CD4-positive, CD25-positive, alpha-beta regulatory T cell (primary cell): Measurements from ENCODE around the gene CCL1. TPM values are rescaled to one million over a fixed set of nuclear protein-coding genes. Genes with fewer than 3 reads are reported as not detected.
A peak's percentile ranks its signal among the peaks of the same experiment; 100 is the strongest.

Experiments used
- ATAC-seq, 2 donors: fragments of 150-1000 bp; cut with Tn5 transposase; one replicate each; pipeline ENCODE4 v1.10.0; 2021; ENCODE audit warnings: low read depth in 2 of 2, moderate number of reproducible peaks in 2 of 2, moderate library complexity in 1 of 2
- DNase-seq, 3 donors: peaks; one replicate each; pipeline versions ENCODE4 v3.0.0 to v3.0.0-alpha.2; 2012 to 2022; ENCODE audit warnings: mixed read lengths in 1 of 3
- H3K27ac ChIP-seq: one replicate; pipeline ENCODE4 v1.7.0; 2013; ENCODE audit warnings: mild to moderate bottlenecking, low read length; ENCODE audit not compliant: insufficient read depth, poor library complexity, severe bottlenecking
- H3K27me3 ChIP-seq: one replicate; pipeline ENCODE4 v1.7.0; 2013; ENCODE audit warnings: low read length; ENCODE audit not compliant: control insufficient read depth, insufficient read depth
- H3K36me3 ChIP-seq: one replicate; pipeline ENCODE4 v1.7.0; 2013; ENCODE audit warnings: mild to moderate bottlenecking, low read length, moderate library complexity; ENCODE audit not compliant: control insufficient read depth, insufficient read depth
- H3K4me1 ChIP-seq: 2 replicates; pipeline ENCODE4 v1.7.0; 2013; ENCODE audit warnings: mild to moderate bottlenecking, low read length; ENCODE audit not compliant: insufficient read depth, control insufficient read depth, poor library complexity, severe bottlenecking
- H3K4me3 ChIP-seq: one replicate; pipeline ENCODE4 v1.7.0; 2013; ENCODE audit warnings: low read depth, mild to moderate bottlenecking, low read length, moderate library complexity
- H3K9me3 ChIP-seq, 2 experiments: 1 replicate in 1 of 2; 2 replicates in 1 of 2; pipeline ENCODE4 v1.7.0; 2013; ENCODE audit warnings: low read length in 2 of 2, mild to moderate bottlenecking in 1 of 2, moderate library complexity in 1 of 2; ENCODE audit not compliant: control insufficient read depth in 2 of 2
- H3K27ac Mint-ChIP-seq, 3 donors: one replicate each; pipeline ENCODE4 v1.8.0; 2020 to 2022; ENCODE audit warnings: mild to moderate bottlenecking in 3 of 3, mixed read lengths in 3 of 3, moderate library complexity in 2 of 3
- H3K27me3 Mint-ChIP-seq: one replicate; pipeline ENCODE4 v1.8.0; 2022; ENCODE audit warnings: mild to moderate bottlenecking, mixed read lengths
- H3K36me3 Mint-ChIP-seq: one replicate; pipeline ENCODE4 v1.8.0; 2020; ENCODE audit warnings: mixed read lengths
- H3K4me1 Mint-ChIP-seq, 4 donors: one replicate each; pipeline ENCODE4 v1.8.0; 2020 to 2022; ENCODE audit warnings: mixed read lengths in 4 of 4, mild to moderate bottlenecking in 1 of 4
- H3K4me3 Mint-ChIP-seq, 4 donors: one replicate each; pipeline ENCODE4 v1.8.0; 2020 to 2022; ENCODE audit warnings: mild to moderate bottlenecking in 4 of 4, mixed read lengths in 4 of 4, moderate library complexity in 3 of 4
- H3K9me3 Mint-ChIP-seq, 7 donors: one replicate each; pipeline ENCODE4 v1.8.0; 2020 to 2022; ENCODE audit warnings: mixed read lengths in 7 of 7, mild to moderate bottlenecking in 3 of 7, moderate library complexity in 2 of 7
- polyA plus RNA-seq, 4 donors: library from polyadenylated mRNA; unstranded; fragments of 300-500 nt; fragmentation: Illumina TruSeq; gene quantifications; one replicate each; pipeline ENCODE4 v1.2.3, GENCODE V29; 2021
- total RNA-seq: library from RNA; stranded (reverse); gene quantifications from one replicate; pipeline ENCODE4 v1.2.3, GENCODE V29; 2022

The CCL1 gene
- total and polyA plus RNA-seq, 5 donors from 2014 or later, result not detected

GRCh38 chr17:34400301-34400931 lies 37.4 kb upstream of the CCL1 start:
- Mint-ChIP-seq H3K4me1 (no peaks in the 10 kb centered on the region), H3K4me3 (no peak overlapping the region), H3K36me3 (no peaks in the 10 kb centered on the region), H3K9me3 (peaks cover 0 to 3% (median 0%) of the 10 kb centered on the region in 7 donors), H3K27ac (no peak overlapping the region), H3K27me3 (peaks cover 5% of the 10 kb centered on the region)
- Histone ChIP-seq H3K9me3 (no peaks in the 10 kb centered on the region), H3K27me3 (peaks cover 10% of the 10 kb centered on the region), H3K4me1 (no peaks in the 10 kb centered on the region), H3K4me3 (no peak overlapping the region), H3K36me3 (no peaks in the 10 kb centered on the region), H3K27ac (no peak overlapping the region)
- DNase-seq, result peak in 1 of 3 donors; percentile 9
- ATAC-seq, result no peak

DNA sequence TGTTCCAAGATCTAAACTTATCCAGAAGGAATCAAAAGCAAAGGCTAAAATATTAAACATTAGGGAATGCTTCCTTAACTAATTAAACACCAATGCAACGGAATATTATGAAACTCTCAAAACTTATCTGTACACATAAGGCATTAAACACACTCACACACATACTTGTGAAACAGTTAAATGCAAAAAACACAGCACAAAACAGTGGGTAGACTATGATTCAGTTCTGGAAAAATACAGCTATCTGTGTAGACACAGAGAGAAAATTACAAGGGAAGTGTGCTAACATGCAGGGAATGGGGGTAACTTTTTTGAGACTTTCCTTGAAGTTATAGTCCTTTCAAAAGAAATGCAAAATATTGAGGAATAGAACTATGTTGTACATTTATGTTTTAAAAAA lies 36.7 kb upstream of the CCL1 start:
- Histone ChIP-seq H3K27ac (no peak overlapping the region), H3K27me3 (peaks cover 10% of the 10 kb centered on the region), H3K4me3 (no peak overlapping the region), H3K9me3 (no peaks in the 10 kb centered on the region), H3K36me3 (no peaks in the 10 kb centered on the region), H3K4me1 (no peaks in the 10 kb centered on the region)
- Mint-ChIP-seq H3K4me3 (no peak overlapping the region), H3K36me3 (no peaks in the 10 kb centered on the region), H3K9me3 (peaks cover 0 to 3% (median 0%) of the 10 kb centered on the region in 7 donors), H3K27me3 (peaks cover 5% of the 10 kb centered on the region), H3K27ac (no peak overlapping the region), H3K4me1 (no peaks in the 10 kb centered on the region)
- DNase-seq (no peak), ATAC-seq (no peak)

GRCh38 chr17:34398990-34399389 lies 36.0 kb upstream of the CCL1 start:
- DNase-seq, result no peak
- H3K9me3 ChIP-seq, result no peaks in the 10 kb centered on the region
- H3K27me3 Mint-ChIP-seq, result peaks cover 6% of the 10 kb centered on the region
- no peak overlapping the region for H3K27ac Mint-ChIP-seq
- peaks cover 10% of the 10 kb centered on the region for H3K27me3 ChIP-seq
- H3K36me3 ChIP-seq, result no peaks in the 10 kb centered on the region
- no peaks in the 10 kb centered on the region for H3K4me1 Mint-ChIP-seq
- H3K4me3 ChIP-seq, result no peak overlapping the region
- H3K27ac ChIP-seq, result no peak overlapping the region
- peaks cover 0 to 3% (median 0%) of the 10 kb centered on the region in 7 donors for H3K9me3 Mint-ChIP-seq
- no peak overlapping the region for H3K4me3 Mint-ChIP-seq
- H3K36me3 Mint-ChIP-seq, result no peaks in the 10 kb centered on the region
- H3K4me1 ChIP-seq, result no peaks in the 10 kb centered on the region
- no peak for ATAC-seq

- Mint-ChIP-seq H3K9me3 (peaks cover 0 to 4% (median 0%) of the 10 kb centered on the region in 7 donors), H3K27me3 (peaks cover 12% of the 10 kb centered on the region), H3K27ac (no peak overlapping the region), H3K4me1 (no peaks in the 10 kb centered on the region), H3K4me3 (no peak overlapping the region), H3K36me3 (no peaks in the 10 kb centered on the region)
- no peak overlapping the region for H3K27ac ChIP-seq
- ATAC-seq (no peak), DNase-seq (no peak)
- no peak overlapping the region for H3K4me3 ChIP-seq
- no peaks in the 10 kb centered on the region for H3K4me1 ChIP-seq
- no peaks in the 10 kb centered on the region for H3K36me3 ChIP-seq
- peaks cover 10% of the 10 kb centered on the region for H3K27me3 ChIP-seq
- no peaks in the 10 kb centered on the region for H3K9me3 ChIP-seq
Observed at GRCh38 chr17:34397265-34397664, 34.2 kb upstream of the CCL1 start.

DNA sequence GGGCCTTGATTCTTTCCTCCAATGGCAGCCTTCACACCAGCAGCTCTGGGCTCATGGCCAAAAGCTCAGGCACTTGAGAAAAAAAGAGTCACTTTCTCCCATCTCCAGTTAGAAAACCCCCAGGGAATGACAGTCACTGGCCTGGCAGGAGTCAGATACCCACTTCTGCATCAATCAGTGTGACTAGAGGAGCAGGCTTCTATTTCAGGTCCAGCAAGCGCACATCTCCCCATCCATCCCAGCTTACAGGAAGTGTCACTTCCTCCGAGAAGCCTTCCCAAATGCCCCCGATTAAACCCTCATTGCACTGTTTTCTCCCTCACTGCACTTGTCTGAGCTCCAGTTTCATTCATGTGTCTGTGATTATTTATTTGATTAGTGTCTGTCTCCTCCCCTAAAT lies 30.4 kb upstream of the CCL1 start:
- Mint-ChIP-seq H3K4me3 (no peak overlapping the region), H3K4me1 (peaks cover 0 to 2% (median 0%) of the 10 kb centered on the region in 4 donors), H3K27me3 (peaks cover 20% of the 10 kb centered on the region), H3K36me3 (no peaks in the 10 kb centered on the region), H3K27ac (no peak overlapping the region), H3K9me3 (peaks cover 0 to 6% (median 0%) of the 10 kb centered on the region in 7 donors)
- ATAC-seq (no peak), DNase-seq (no peak)
- no peak overlapping the region for H3K27ac ChIP-seq
- H3K4me1 ChIP-seq, result no peaks in the 10 kb centered on the region
- no peaks in the 10 kb centered on the region for H3K36me3 ChIP-seq
- H3K4me3 ChIP-seq, result no peak overlapping the region
- peaks cover 10% of the 10 kb centered on the region for H3K27me3 ChIP-seq
- no peaks in the 10 kb centered on the region for H3K9me3 ChIP-seq

DNA sequence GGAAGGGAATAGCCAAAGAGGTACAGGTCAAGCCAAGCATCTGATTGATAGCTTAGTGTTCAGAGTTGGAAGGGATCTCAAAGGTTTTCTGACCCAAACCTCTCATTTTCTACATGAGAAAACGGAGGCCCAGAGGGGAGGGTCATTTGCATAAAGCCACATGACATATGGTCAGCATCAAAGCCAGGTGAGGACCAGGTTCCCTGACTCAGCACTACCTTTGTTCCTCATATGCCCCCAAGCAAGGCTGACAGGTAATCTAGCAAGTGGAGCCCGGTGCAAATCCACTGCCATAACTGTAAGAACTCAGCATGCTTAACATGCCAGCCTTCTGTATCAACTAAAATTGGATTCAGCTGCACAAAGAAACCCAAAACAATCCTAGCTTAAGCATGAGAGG lies 28.2 kb upstream of the CCL1 start:
- Mint-ChIP-seq H3K27ac (peak overlapping the region in 1 of 3 donors; percentile 30), H3K4me1 (peaks cover 0 to 3% (median 0%) of the 10 kb centered on the region in 4 donors), H3K36me3 (no peaks in the 10 kb centered on the region), H3K27me3 (peaks cover 27% of the 10 kb centered on the region), H3K4me3 (no peak overlapping the region), H3K9me3 (peaks cover 0 to 4% (median 0%) of the 10 kb centered on the region in 7 donors)
- Histone ChIP-seq H3K9me3 (no peaks in the 10 kb centered on the region), H3K4me3 (no peak overlapping the region), H3K27me3 (peaks cover 3% of the 10 kb centered on the region), H3K36me3 (no peaks in the 10 kb centered on the region), H3K4me1 (no peaks in the 10 kb centered on the region), H3K27ac (no peak overlapping the region)
- ATAC-seq, result no peak
- DNase-seq, result no peak

- Mint-ChIP-seq H3K9me3 (peaks cover 0 to 4% (median 0%) of the 10 kb centered on the region in 7 donors), H3K4me3 (no peak overlapping the region), H3K27ac (peak overlapping the region in 1 of 3 donors; percentile 30), H3K27me3 (peaks cover 29% of the 10 kb centered on the region), H3K36me3 (no peaks in the 10 kb centered on the region), H3K4me1 (peaks cover 0 to 3% (median 0%) of the 10 kb centered on the region in 4 donors)
- Histone ChIP-seq H3K27ac (no peak overlapping the region), H3K4me1 (no peaks in the 10 kb centered on the region), H3K36me3 (no peaks in the 10 kb centered on the region), H3K9me3 (no peaks in the 10 kb centered on the region), H3K27me3 (no peaks in the 10 kb centered on the region), H3K4me3 (no peak overlapping the region)
- DNase-seq (no peak), ATAC-seq (no peak)
Observed at GRCh38 chr17:34390649-34391048, 27.6 kb upstream of the CCL1 start.

DNA sequence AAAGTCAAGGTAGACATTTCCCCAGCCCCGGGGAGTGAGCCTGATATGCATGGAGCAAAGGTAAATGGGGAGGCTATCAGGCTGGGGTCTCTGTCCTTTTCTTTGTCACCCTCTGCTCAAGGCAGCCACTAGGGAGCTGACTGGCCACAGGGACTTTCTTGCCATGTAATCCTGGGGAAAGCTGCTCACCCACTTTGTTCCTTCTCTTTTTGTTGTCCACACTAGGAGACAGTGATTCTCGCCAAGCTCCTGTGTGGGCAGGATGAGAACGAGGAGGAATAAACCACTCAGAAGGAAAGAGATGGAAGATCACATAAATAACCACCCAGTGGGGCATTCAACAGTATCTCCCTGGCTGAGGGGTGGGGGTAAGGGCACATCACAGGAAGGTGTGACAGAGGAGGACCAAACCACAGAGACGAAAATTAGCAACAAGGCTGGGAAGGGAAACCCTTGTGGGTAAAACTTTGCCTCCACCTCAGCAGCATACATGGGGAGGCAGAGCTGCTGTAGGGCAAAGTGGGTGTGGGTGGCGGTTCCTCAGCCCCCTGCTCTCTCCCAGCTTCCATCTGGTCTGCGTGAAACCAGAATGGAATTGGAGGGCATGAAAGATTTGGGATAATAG lies 26.2 kb upstream of the CCL1 start:
- DNase-seq, result peak in 1 of 3 donors; percentile 10
- Histone ChIP-seq H3K27me3 (no peaks in the 10 kb centered on the region), H3K9me3 (no peaks in the 10 kb centered on the region), H3K4me3 (no peak overlapping the region), H3K36me3 (no peaks in the 10 kb centered on the region), H3K4me1 (no peaks in the 10 kb centered on the region), H3K27ac (no peak overlapping the region)
- H3K4me3 Mint-ChIP-seq, result no peak overlapping the region
- H3K27ac Mint-ChIP-seq, result no peak overlapping the region
- H3K4me1 Mint-ChIP-seq, result peaks cover 0 to 3% (median 0%) of the 10 kb centered on the region in 4 donors
- ATAC-seq, result no peak
- peaks cover 40% of the 10 kb centered on the region for H3K27me3 Mint-ChIP-seq
- H3K9me3 Mint-ChIP-seq, result peaks cover 0 to 4% (median 0%) of the 10 kb centered on the region in 7 donors
- no peaks in the 10 kb centered on the region for H3K36me3 Mint-ChIP-seq
